ENCODE measurements around the gene TACO1.

GRCh38 chr17:63598281-63598680 lies 2.4 kb upstream of the TACO1 start:
- TF ChIP-seq, protein P1, sequence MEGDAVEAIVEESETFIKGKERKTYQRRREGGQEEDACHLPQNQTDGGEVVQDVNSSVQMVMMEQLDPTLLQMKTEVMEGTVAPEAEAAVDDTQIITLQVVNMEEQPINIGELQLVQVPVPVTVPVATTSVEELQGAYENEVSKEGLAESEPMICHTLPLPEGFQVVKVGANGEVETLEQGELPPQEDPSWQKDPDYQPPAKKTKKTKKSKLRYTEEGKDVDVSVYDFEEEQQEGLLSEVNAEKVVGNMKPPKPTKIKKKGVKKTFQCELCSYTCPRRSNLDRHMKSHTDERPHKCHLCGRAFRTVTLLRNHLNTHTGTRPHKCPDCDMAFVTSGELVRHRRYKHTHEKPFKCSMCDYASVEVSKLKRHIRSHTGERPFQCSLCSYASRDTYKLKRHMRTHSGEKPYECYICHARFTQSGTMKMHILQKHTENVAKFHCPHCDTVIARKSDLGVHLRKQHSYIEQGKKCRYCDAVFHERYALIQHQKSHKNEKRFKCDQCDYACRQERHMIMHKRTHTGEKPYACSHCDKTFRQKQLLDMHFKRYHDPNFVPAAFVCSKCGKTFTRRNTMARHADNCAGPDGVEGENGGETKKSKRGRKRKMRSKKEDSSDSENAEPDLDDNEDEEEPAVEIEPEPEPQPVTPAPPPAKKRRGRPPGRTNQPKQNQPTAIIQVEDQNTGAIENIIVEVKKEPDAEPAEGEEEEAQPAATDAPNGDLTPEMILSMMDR (IDR thresholded peaks at IDR 0.05) = no peak
- TF ChIP-seq POLR2A (IDR thresholded peaks at IDR 0.05) (no peak), POLR2AphosphoS5 (IDR thresholded peaks at IDR 0.05) (no peak)
